ENCODE measurements around the gene LCA5.

DNA sequence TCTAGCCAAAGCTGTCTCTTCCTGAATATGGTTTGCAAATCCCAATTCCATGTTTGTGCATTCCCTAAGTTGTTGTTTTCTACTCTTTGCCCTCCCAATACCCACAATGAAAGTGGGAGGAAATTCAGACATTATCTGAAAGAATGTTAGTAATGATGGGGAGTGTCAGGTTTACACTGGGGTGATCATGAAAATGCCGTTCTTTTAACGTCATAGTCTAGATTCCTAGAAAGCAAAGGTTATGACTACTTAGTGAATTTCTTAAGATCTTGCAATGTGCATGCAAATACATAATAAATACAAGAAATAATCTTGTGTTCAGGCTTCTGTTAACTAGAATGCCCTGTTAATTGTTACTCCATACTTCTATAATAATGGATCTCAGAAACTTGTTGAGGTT lies 101.0 kb downstream of the LCA5 start:
- no peak for TF ChIP-seq CTCF (IDR thresholded peaks at IDR 0.05)
- TF ChIP-seq POLR2AphosphoS5 (IDR thresholded peaks at IDR 0.05; ENCODE audit: low read depth, low read length): no peak
- no peak for TF ChIP-seq REST (IDR thresholded peaks at IDR 0.05; ENCODE audit: insufficient read depth in 1 of 2, low read depth in 2 of 2, low read length in 1 of 2)
- TF ChIP-seq SIN3A (IDR thresholded peaks at IDR 0.05; ENCODE audit: borderline replicate concordance, insufficient read depth, low read depth, low read length): no peak
